GM12892 (cell line): ENCODE data around the gene ZDHHC14.

Source experiments
- POLR2A ChIP-seq: IDR thresholded peaks from 2 replicates; pipeline ENCODE4 v1.6.1; 2011; ENCODE audit warnings: low read depth, low read length, control low read depth
- POLR2AphosphoS5 ChIP-seq: IDR thresholded peaks from 2 replicates; pipeline ENCODE4 v1.6.1; 2011; ENCODE audit warnings: low read depth, low read length, control low read depth
- TAF1 ChIP-seq: IDR thresholded peaks from 2 replicates; pipeline ENCODE4 v1.6.1; 2011; ENCODE audit warnings: low read depth, mild to moderate bottlenecking, control low read depth, low read length, borderline replicate concordance

DNA sequence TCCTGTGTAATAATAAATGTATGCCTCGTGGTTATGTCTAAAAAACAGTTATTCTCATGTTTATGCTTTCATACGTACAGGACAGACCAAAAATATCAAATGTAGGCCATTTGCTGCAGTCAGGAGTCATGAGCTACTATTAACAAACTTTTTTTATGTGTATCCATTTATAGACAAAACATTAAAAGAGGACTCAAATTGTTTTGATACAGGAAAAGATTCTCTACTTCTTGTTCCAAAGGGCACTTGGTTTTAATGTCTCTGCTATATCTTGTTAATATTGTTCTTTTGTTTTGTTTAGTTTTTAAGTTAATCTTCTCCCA is 155.2 kb downstream of the ZDHHC14 start:
- no peak for TF ChIP-seq TAF1
- no peak for TF ChIP-seq POLR2A
- no peak for TF ChIP-seq POLR2AphosphoS5
